ENCODE data around the gene FBXL15.

DNA sequence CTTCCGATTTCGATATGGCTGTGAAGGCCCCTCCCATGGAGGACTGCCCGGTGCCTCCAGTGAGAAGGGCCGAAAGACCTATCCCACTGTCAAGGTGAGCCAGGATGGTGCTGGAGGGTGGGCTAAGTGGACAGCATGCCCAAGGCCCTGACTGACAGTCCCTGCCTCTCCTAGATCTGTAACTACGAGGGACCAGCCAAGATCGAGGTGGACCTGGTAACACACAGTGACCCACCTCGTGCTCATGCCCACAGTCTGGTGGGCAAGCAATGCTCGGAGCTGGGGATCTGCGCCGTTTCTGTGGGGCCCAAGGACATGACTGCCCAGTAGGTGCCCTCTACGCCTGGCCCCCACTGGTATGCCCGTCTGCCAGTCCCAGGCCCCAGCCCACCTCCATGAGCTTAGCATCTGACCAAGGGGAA lies 23.9 kb upstream of the FBXL15 start:
- TF ChIP-seq POLR2A (IDR thresholded peaks at IDR 0.05) = no peak
- TF ChIP-seq, protein P1, sequence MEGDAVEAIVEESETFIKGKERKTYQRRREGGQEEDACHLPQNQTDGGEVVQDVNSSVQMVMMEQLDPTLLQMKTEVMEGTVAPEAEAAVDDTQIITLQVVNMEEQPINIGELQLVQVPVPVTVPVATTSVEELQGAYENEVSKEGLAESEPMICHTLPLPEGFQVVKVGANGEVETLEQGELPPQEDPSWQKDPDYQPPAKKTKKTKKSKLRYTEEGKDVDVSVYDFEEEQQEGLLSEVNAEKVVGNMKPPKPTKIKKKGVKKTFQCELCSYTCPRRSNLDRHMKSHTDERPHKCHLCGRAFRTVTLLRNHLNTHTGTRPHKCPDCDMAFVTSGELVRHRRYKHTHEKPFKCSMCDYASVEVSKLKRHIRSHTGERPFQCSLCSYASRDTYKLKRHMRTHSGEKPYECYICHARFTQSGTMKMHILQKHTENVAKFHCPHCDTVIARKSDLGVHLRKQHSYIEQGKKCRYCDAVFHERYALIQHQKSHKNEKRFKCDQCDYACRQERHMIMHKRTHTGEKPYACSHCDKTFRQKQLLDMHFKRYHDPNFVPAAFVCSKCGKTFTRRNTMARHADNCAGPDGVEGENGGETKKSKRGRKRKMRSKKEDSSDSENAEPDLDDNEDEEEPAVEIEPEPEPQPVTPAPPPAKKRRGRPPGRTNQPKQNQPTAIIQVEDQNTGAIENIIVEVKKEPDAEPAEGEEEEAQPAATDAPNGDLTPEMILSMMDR (IDR thresholded peaks at IDR 0.05) = no peak
